ENCODE results near the gene RNF217. TPM values are rescaled to one million over a fixed set of nuclear protein-coding genes. Genes with fewer than 3 reads are reported as not detected.

Gene RNF217
- total RNA-seq, 3 donors from 2014 or later: 40.1 to 43.3 (median 41.0) TPM

GRCh38 chr6:124989136-124989983 is 27.1 kb downstream of the RNF217 start:
- no peaks in the 10 kb centered on the region for H3K36me3 ChIP-seq
- DNase-seq (ENCODE audit: low spot score in 2 of 2): no peak
- no peaks in the 10 kb centered on the region for H3K27me3 ChIP-seq
- no peak overlapping the region for H3K27ac ChIP-seq
- no peak overlapping the region for H3K4me3 ChIP-seq
- H3K4me1 ChIP-seq: no peaks in the 10 kb centered on the region
- TF ChIP-seq POLR2AphosphoS5 (IDR thresholded peaks at IDR 0.05) (no peak), POLR2A (IDR thresholded peaks at IDR 0.05) (no peak), CTCF (IDR thresholded peaks at IDR 0.05) (no peak)
- no peaks in the 10 kb centered on the region for H3K9me3 ChIP-seq
- intact Hi-C loops (cut with DNase I; ENCODE audit: low total_unique reads): no loop called here

- DNase-seq (ENCODE audit: low spot score in 2 of 2): no peak
- intact Hi-C loops (cut with DNase I; ENCODE audit: low total_unique reads): no loop called here
- Histone ChIP-seq H3K4me1 (no peaks in the 10 kb centered on the region), H3K4me3 (no peak overlapping the region), H3K36me3 (no peaks in the 10 kb centered on the region), H3K9me3 (no peaks in the 10 kb centered on the region), H3K27ac (no peak overlapping the region), H3K27me3 (no peaks in the 10 kb centered on the region)
- TF ChIP-seq POLR2AphosphoS5 (IDR thresholded peaks at IDR 0.05): no peak
- TF ChIP-seq CTCF (IDR thresholded peaks at IDR 0.05): no peak
- no peak for TF ChIP-seq POLR2A (IDR thresholded peaks at IDR 0.05)
Measured at GRCh38 chr6:124990988-124991387, 28.8 kb downstream of the RNF217 start.

GRCh38 chr6:124991764-124992295 is 29.6 kb downstream of the RNF217 start:
- TF ChIP-seq POLR2AphosphoS5 (IDR thresholded peaks at IDR 0.05): no peak
- TF ChIP-seq POLR2A (IDR thresholded peaks at IDR 0.05): no peak
- no peak for TF ChIP-seq CTCF (IDR thresholded peaks at IDR 0.05)
- Histone ChIP-seq H3K36me3 (no peaks in the 10 kb centered on the region), H3K27me3 (no peaks in the 10 kb centered on the region), H3K4me3 (no peak overlapping the region), H3K9me3 (no peaks in the 10 kb centered on the region), H3K27ac (no peak overlapping the region), H3K4me1 (no peaks in the 10 kb centered on the region)
- intact Hi-C loops (cut with DNase I; ENCODE audit: low total_unique reads): no loop called here
- no peak for DNase-seq (ENCODE audit: low spot score in 2 of 2)

- Histone ChIP-seq H3K27ac (no peak overlapping the region), H3K27me3 (no peaks in the 10 kb centered on the region), H3K36me3 (no peaks in the 10 kb centered on the region), H3K9me3 (no peaks in the 10 kb centered on the region), H3K4me3 (no peak overlapping the region), H3K4me1 (no peaks in the 10 kb centered on the region)
- no peak for DNase-seq (ENCODE audit: low spot score in 2 of 2)
- intact Hi-C loops (cut with DNase I; ENCODE audit: low total_unique reads): no loop called here
- TF ChIP-seq POLR2A (IDR thresholded peaks at IDR 0.05) (no peak), CTCF (IDR thresholded peaks at IDR 0.05) (no peak), POLR2AphosphoS5 (IDR thresholded peaks at IDR 0.05) (no peak)
Measured at GRCh38 chr6:124993327-124993726, 31.1 kb downstream of the RNF217 start.

- Histone ChIP-seq H3K27me3 (no peaks in the 10 kb centered on the region), H3K36me3 (no peaks in the 10 kb centered on the region), H3K4me1 (no peaks in the 10 kb centered on the region), H3K9me3 (no peaks in the 10 kb centered on the region), H3K27ac (no peak overlapping the region), H3K4me3 (no peak overlapping the region)
- TF ChIP-seq CTCF (IDR thresholded peaks at IDR 0.05) (no peak), POLR2A (IDR thresholded peaks at IDR 0.05) (no peak), POLR2AphosphoS5 (IDR thresholded peaks at IDR 0.05) (no peak)
- DNase-seq (ENCODE audit: low spot score in 2 of 2): no peak
- intact Hi-C loops (cut with DNase I; ENCODE audit: low total_unique reads): no loop called here
Measured at GRCh38 chr6:124994648-124995047, 32.4 kb downstream of the RNF217 start.
